Activated CD4-positive, alpha-beta T cell treated with anti-CD3 and anti-CD28 coated beads, Interleukin-2, amount 10 ng/mL, durations not matched to agents 7 days and 5 days (primary cell): ENCODE data around the gene DCST2. TPM values are rescaled to one million over a fixed set of nuclear protein-coding genes. Genes with fewer than 3 reads are reported as not detected.

ENCODE experiments used
- CTCF ChIA-PET: fragments of 350-600 bp; sonication (Branson Sonifier 250); formaldehyde crosslinking; loops from one replicate; lab custom pipeline; 2021; ENCODE audit warnings: antibody characterized with exemption; lab: Charles Lee
- POLR2A ChIA-PET: fragments of 350-600 bp; sonication (Branson Sonifier 250); formaldehyde crosslinking; loops from one replicate; lab custom pipeline; 2021; ENCODE audit warnings: antibody characterized with exemption; lab: Charles Lee
- DNase-seq: peaks from one replicate; pipeline ENCODE4 v3.0.0-alpha.2; 2020
- H3K27ac Mint-ChIP-seq: one replicate; pipeline ENCODE4 v1.8.0; 2021; ENCODE audit warnings: mild to moderate bottlenecking, moderate library complexity, mixed read lengths
- H3K27me3 Mint-ChIP-seq: one replicate; pipeline ENCODE4 v1.8.0; 2021; ENCODE audit warnings: mixed read lengths
- H3K36me3 Mint-ChIP-seq: one replicate; pipeline ENCODE4 v1.8.0; 2021; ENCODE audit warnings: low read depth, mixed read lengths
- H3K4me1 Mint-ChIP-seq: one replicate; pipeline ENCODE4 v1.8.0; 2021; ENCODE audit warnings: mixed read lengths
- H3K4me3 Mint-ChIP-seq: one replicate; pipeline ENCODE4 v1.8.0; 2021; ENCODE audit warnings: mild to moderate bottlenecking, moderate library complexity, mixed read lengths
- H3K9me3 Mint-ChIP-seq: one replicate; pipeline ENCODE4 v1.8.0; 2021; ENCODE audit warnings: mixed read lengths
- total RNA-seq, 2 experiments: library from RNA; stranded (reverse); gene quantifications; one replicate each; pipeline ENCODE4 v1.2.3, GENCODE V29; 2021

Gene DCST2
- total RNA-seq, 2 experiments from 2014 or later, result 0.50 to 0.73 TPM

DNA sequence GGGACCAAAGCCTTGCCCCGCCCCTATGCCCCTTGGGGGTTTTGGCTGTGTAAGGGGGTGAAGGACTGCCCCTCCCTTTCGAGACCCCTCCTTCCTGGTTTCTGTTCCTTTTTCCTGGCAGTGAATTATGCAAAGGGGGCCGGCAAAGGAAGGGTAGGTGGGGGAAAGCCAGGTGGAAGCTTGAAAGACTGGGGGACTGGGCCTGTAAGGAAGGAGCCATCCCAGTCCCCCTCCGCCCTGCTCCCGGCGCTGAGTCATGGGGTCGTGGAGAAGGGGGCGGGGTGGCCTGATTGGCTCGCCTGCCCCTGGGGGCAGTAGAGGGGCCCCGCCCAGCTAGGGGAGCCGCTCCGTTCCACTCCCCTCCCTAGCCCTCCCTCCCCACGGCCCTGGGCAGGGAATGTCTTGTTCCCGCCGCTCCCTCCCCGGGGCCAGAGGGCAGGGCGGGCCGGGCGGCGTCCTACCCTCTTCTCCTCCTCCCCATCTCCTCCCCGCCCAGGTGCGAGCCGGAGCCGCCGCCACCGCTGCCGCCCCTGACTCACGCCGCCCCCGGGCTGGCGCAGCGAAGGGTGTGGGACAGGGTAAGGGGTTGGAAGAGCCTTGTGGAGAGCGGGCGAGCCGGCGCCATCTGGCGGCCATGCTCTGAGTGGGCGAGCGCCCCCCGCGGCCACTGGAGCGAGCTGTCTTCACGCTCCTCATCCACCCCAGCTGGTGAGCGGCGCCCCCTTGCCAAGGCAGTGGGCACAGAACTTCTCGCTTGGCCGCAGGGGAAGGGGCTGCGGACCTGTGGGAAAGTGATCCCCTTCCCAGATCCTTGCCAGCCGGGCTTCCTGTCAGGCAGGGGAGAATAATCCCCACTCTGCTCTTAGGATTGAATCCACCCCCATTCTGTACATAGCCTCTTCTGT is 16.3 kb downstream of the DCST2 start:
- Mint-ChIP-seq H3K4me1 (peaks cover 70% of the 10 kb centered on the region), H3K9me3 (no peaks in the 10 kb centered on the region), H3K4me3 (no peak overlapping the region), H3K36me3 (peaks cover 59% of the 10 kb centered on the region), H3K27ac (peak overlapping the region; percentile 84), H3K27me3 (no peaks in the 10 kb centered on the region)
- DNase-seq, result peak; percentile 85
- ChIA-PET POLR2A (no interaction called here), CTCF (interaction anchor here (0.5 to 17.4 kb wide), 33 partner anchors 9 to 458 kb away, joined by 3 to 222 read pairs (median 4); partner anchors contain the start of genes ADAM15, DCST1, DCST2 and FLAD1)

DNA sequence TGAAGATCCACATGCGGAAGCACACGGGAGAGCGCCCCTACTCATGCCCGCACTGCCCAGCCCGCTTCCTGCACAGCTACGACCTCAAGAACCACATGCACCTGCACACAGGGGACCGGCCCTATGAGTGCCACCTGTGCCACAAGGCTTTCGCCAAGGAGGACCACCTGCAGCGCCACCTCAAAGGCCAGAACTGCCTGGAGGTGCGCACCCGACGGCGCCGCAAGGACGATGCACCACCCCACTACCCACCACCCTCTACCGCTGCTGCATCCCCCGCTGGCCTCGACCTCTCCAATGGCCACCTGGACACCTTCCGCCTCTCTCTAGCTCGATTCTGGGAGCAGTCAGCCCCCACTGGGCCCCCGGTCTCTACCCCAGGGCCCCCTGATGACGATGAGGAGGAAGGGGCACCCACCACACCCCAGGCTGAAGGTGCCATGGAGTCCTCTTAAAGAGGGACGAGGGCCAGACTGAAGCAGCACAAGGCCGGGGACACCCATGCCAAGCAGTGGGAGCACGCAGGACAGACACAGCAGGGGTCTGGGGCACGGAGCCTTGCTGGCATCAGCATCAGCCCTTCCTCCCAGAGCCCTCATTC is 17.2 kb downstream of the DCST2 start:
- no peak for DNase-seq
- Mint-ChIP-seq H3K4me3 (peak overlapping the region; percentile 62), H3K27me3 (no peaks in the 10 kb centered on the region), H3K36me3 (peaks cover 62% of the 10 kb centered on the region), H3K9me3 (no peaks in the 10 kb centered on the region), H3K4me1 (peaks cover 75% of the 10 kb centered on the region), H3K27ac (peak overlapping the region; percentile 84)
- ChIA-PET POLR2A (interaction anchor here (1.4 to 1.5 kb wide), 2 partner anchors 32 to 61 kb away, joined by 7 read pairs; no protein-coding TSS in a partner anchor), CTCF (interaction anchor here (0.9 to 17.4 kb wide), 17 partner anchors 9 to 76 kb away, joined by 3 to 222 read pairs (median 7); partner anchors contain the start of genes ADAM15, DCST1, DCST2 and FLAD1)

DNA sequence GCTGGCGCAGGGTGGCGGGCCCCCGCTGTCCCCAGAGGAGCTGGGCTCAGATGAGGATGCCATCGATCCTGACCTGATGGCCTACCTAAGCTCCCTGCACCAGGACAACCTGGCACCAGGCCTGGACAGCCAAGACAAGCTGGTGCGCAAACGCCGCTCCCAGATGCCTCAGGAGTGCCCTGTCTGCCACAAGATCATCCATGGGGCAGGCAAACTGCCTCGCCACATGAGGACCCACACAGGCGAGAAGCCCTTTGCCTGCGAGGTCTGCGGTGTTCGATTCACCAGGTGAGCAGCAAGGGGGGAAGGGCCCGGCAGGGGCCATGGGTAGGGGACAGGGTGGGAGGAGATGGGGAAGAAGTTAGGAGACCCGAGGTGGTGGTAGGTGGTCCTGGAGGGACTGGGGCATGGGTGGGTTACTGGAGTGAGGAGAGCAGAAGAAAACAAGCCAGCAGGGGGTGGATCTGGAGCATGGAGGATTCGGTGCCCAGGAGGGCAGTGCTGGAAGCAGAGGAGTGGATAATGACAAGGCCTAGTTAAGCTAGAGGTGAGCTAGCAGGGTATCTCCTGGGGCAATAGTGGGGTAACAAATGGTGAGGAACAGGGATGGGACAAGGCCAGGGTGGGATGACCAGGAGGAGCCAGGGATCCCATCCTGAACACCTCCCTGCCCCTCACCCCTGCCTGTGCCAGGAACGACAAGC is 17.9 kb downstream of the DCST2 start:
- CTCF ChIA-PET, result interaction anchor here (0.6 to 17.4 kb wide), 16 partner anchors 8 to 1094 kb away, joined by 3 to 222 read pairs (median 6); partner anchors contain the start of genes ADAM15, DCST1, DCST2 and FLAD1
- Mint-ChIP-seq H3K4me1 (peaks cover 79% of the 10 kb centered on the region), H3K27ac (peak overlapping the region; percentile 84), H3K27me3 (no peaks in the 10 kb centered on the region), H3K36me3 (peaks cover 68% of the 10 kb centered on the region), H3K4me3 (peak overlapping the region; percentile 62), H3K9me3 (no peaks in the 10 kb centered on the region)
- no peak for DNase-seq
- POLR2A ChIA-PET, result interaction anchor here (1.4 to 1.5 kb wide), 2 partner anchors 31 to 61 kb away, joined by 7 read pairs; no protein-coding TSS in a partner anchor

- DNase-seq, result no peak
- peak overlapping the region; percentile 99 for H3K4me3 Mint-ChIP-seq
- no peaks in the 10 kb centered on the region for H3K9me3 Mint-ChIP-seq
- no peaks in the 10 kb centered on the region for H3K27me3 Mint-ChIP-seq
- CTCF ChIA-PET, result interaction anchor here (0.6 to 17.4 kb wide), 8 partner anchors 7 to 1095 kb away, joined by 4 to 222 read pairs (median 22); partner anchors contain the start of genes DCST1, DCST2, FLAD1 and LENEP
- peak overlapping the region; percentile 84 for H3K27ac Mint-ChIP-seq
- POLR2A ChIA-PET, result interaction anchor here (1.5 kb wide), 1 partner anchor 30 kb away, joined by 7 read pairs; no protein-coding TSS in a partner anchor
- peaks cover 80% of the 10 kb centered on the region for H3K4me1 Mint-ChIP-seq
- peaks cover 73% of the 10 kb centered on the region for H3K36me3 Mint-ChIP-seq
These were observed 18.7 kb downstream of the DCST2 start for GRCh38 chr1:155014709-155015508.

DNA sequence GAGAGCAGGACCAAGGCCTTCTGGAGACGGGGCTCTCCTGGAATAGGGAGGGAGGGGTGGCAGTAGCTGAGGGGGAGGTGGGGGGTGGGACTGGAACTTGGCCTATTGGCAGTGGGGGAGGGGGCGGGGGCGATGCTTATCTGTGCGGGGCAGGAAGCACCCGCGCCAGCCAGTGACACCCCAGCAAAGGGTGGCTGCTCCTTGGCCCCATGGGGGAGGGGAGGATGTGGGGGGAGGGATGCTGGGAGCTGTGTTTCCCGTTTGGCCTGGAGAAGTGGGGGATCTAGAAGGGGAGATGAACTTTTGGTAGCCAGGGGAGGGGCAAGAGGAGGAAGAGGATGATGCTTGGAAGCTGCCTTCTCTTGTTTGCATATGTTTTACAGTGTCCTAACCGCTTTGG is 19.9 kb downstream of the DCST2 start:
- no peaks in the 10 kb centered on the region for H3K9me3 Mint-ChIP-seq
- DNase-seq, result peak; percentile 63
- H3K27ac Mint-ChIP-seq, result peak overlapping the region; percentile 89
- H3K36me3 Mint-ChIP-seq, result peaks cover 69% of the 10 kb centered on the region
- H3K4me1 Mint-ChIP-seq, result peaks cover 71% of the 10 kb centered on the region
- POLR2A ChIA-PET, result no interaction called here
- H3K27me3 Mint-ChIP-seq, result no peaks in the 10 kb centered on the region
- H3K4me3 Mint-ChIP-seq, result peak overlapping the region; percentile 99
- CTCF ChIA-PET, result interaction anchor here (1.2 to 17.4 kb wide), 5 partner anchors 15 to 159 kb away, joined by 3 to 222 read pairs (median 18); partner anchors contain the start of genes DCST1, DCST2, KRTCAP2 and LENEP

- Mint-ChIP-seq H3K36me3 (peaks cover 68% of the 10 kb centered on the region), H3K27me3 (no peaks in the 10 kb centered on the region), H3K4me3 (peak overlapping the region; percentile 99), H3K4me1 (peaks cover 74% of the 10 kb centered on the region), H3K9me3 (no peaks in the 10 kb centered on the region), H3K27ac (peak overlapping the region; percentile 89)
- CTCF ChIA-PET, result interaction anchor here (0.6 to 17.4 kb wide), 10 partner anchors 10 to 563 kb away, joined by 3 to 222 read pairs (median 4); partner anchors contain the start of genes DCST1, DCST2, KRTCAP2 and LENEP
- DNase-seq, result no peak
- POLR2A ChIA-PET, result interaction anchor here (0.7 kb wide), 1 partner anchor 28 kb away, joined by 5 read pairs; no protein-coding TSS in a partner anchor
These were observed 20.6 kb downstream of the DCST2 start for GRCh38 chr1:155012776-155013602.

DNA sequence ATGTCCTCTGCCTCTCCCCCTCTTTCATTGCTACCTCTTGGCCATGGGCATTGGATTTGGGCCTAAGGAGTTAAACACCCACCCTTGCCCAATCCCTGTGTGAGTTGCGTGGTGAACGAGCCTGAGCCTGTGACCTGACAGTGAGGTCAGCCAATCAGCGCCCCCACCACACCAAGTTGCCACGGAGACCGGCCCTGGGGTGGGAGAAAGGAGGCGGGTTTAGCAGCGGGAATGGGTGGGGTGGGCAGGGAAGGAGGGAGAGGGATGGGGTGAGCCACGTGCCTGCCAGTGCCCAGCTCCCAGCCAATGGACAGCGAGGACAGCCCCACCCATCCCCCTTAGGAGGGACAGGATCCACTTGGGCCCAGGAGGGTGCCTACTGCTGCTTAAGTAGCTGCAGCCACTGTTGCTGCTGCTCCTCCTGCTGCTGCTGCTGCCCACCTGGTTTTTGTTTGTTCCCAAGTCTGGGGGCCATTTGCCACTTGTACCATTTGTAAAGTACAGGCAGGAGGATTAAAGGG is 21.5 kb downstream of the DCST2 start:
- Mint-ChIP-seq H3K27ac (peak overlapping the region; percentile 89), H3K9me3 (no peaks in the 10 kb centered on the region), H3K4me3 (peak overlapping the region; percentile 99), H3K27me3 (no peaks in the 10 kb centered on the region), H3K4me1 (peaks cover 74% of the 10 kb centered on the region), H3K36me3 (peaks cover 62% of the 10 kb centered on the region)
- DNase-seq, result peak; percentile 52
- ChIA-PET CTCF (interaction anchor here (0.6 to 17.4 kb wide), 8 partner anchors 8 to 73 kb away, joined by 3 to 222 read pairs (median 8); partner anchors contain the start of genes DCST1, DCST2, LENEP and ZBTB7B), POLR2A (interaction anchor here (0.6 to 0.7 kb wide), 2 partner anchors 29 to 51 kb away, joined by 3 to 5 read pairs; no protein-coding TSS in a partner anchor)

- Mint-ChIP-seq H3K9me3 (no peaks in the 10 kb centered on the region), H3K4me1 (peaks cover 74% of the 10 kb centered on the region), H3K36me3 (peaks cover 60% of the 10 kb centered on the region), H3K4me3 (peak overlapping the region; percentile 99), H3K27ac (peak overlapping the region; percentile 92), H3K27me3 (no peaks in the 10 kb centered on the region)
- POLR2A ChIA-PET, result no interaction called here
- CTCF ChIA-PET, result interaction anchor here (0.6 to 17.4 kb wide), 9 partner anchors 9 to 74 kb away, joined by 3 to 222 read pairs (median 6); partner anchors contain the start of genes DCST1, DCST2, LENEP and ZBTB7B
- DNase-seq, result no peak
These were observed 22.1 kb downstream of the DCST2 start for GRCh38 chr1:155011437-155012025.

GRCh38 chr1:155011004-155011416 is 22.6 kb downstream of the DCST2 start:
- DNase-seq, result no peak
- no peaks in the 10 kb centered on the region for H3K9me3 Mint-ChIP-seq
- peaks cover 74% of the 10 kb centered on the region for H3K4me1 Mint-ChIP-seq
- CTCF ChIA-PET, result interaction anchor here (1.1 to 17.4 kb wide), 6 partner anchors 12 to 74 kb away, joined by 3 to 222 read pairs (median 14); partner anchors contain the start of genes DCST1, DCST2, LENEP and ZBTB7B
- H3K27me3 Mint-ChIP-seq, result no peaks in the 10 kb centered on the region
- H3K27ac Mint-ChIP-seq, result peak overlapping the region; percentile 92
- H3K4me3 Mint-ChIP-seq, result peak overlapping the region; percentile 99
- POLR2A ChIA-PET, result no interaction called here
- H3K36me3 Mint-ChIP-seq, result peaks cover 59% of the 10 kb centered on the region
